ENCODE results near the gene ANKRD33B.
"Not testable (repeated sequence)": the region's sequence is repeated elsewhere in the genome, so short reads cannot be mapped to it uniquely, and the experiment has no call there.

Gene ANKRD33B

GRCh38 chr5:10542055-10542550, 21.8 kb upstream of the ANKRD33B start:
- Histone ChIP-seq H3K27ac (no peak overlapping the region), H3K4me3 (no peak overlapping the region)
- TF ChIP-seq CTCF (IDR thresholded peaks at IDR 0.05): no peak
- DNase-seq (ENCODE audit: low spot score): no peak

GRCh38 chr5:10543585-10544040, 20.3 kb upstream of the ANKRD33B start:
- TF ChIP-seq CTCF (IDR thresholded peaks at IDR 0.05): no peak
- DNase-seq (ENCODE audit: low spot score): no peak
- Histone ChIP-seq H3K4me3 (no peak overlapping the region), H3K27ac (no peak overlapping the region)

GRCh38 chr5:10545084-10545483, 18.8 kb upstream of the ANKRD33B start:
- TF ChIP-seq CTCF (IDR thresholded peaks at IDR 0.05): no peak
- DNase-seq (ENCODE audit: low spot score): no peak
- Histone ChIP-seq H3K27ac (no peak overlapping the region), H3K4me3 (no peak overlapping the region)

GRCh38 chr5:10546186-10546585, 17.7 kb upstream of the ANKRD33B start:
- no peak overlapping the region for H3K27ac ChIP-seq
- no peak for DNase-seq (ENCODE audit: low spot score)
- TF ChIP-seq CTCF (IDR thresholded peaks at IDR 0.05): no peak
- no peak overlapping the region for H3K4me3 ChIP-seq

- H3K4me3 ChIP-seq: no peak overlapping the region
- no peak for TF ChIP-seq CTCF (IDR thresholded peaks at IDR 0.05)
- DNase-seq (ENCODE audit: low spot score): no peak
Observed at GRCh38 chr5:10548418-10549122, 15.3 kb upstream of the ANKRD33B start.

GRCh38 chr5:10549123-10549514, 14.8 kb upstream of the ANKRD33B start:
- H3K4me3 ChIP-seq; H3K27ac ChIP-seq; DNase-seq (ENCODE audit: low spot score): not testable (repeated sequence)

More at GRCh38 chr5:10548418-10549122, 15.3 kb upstream of the ANKRD33B start:
- no peak overlapping the region for H3K27ac ChIP-seq

- Histone ChIP-seq H3K4me3 (no peak overlapping the region), H3K27ac (peak overlapping the region in 1 of 2 donors; percentile 41)
- no peak for DNase-seq (ENCODE audit: low spot score)
- no peak for TF ChIP-seq CTCF (IDR thresholded peaks at IDR 0.05)
Observed at GRCh38 chr5:10550222-10550995, 13.5 kb upstream of the ANKRD33B start.

All from coronary artery (tissue), 2 donors.